ENCODE measurements around the gene CRACDL.
"Not testable (repeated sequence)": the region's sequence is repeated elsewhere in the genome, so short reads cannot be mapped to it uniquely, and the experiment has no call there.

Gene CRACDL

GRCh38 chr2:98907385-98907784, 28.6 kb downstream of the CRACDL start:
- DNase-seq (ENCODE audit: low read depth) = no peak
- H3K4me3 ChIP-seq (ENCODE audit: low read length) = no peak overlapping the region
- TF ChIP-seq, protein P1, sequence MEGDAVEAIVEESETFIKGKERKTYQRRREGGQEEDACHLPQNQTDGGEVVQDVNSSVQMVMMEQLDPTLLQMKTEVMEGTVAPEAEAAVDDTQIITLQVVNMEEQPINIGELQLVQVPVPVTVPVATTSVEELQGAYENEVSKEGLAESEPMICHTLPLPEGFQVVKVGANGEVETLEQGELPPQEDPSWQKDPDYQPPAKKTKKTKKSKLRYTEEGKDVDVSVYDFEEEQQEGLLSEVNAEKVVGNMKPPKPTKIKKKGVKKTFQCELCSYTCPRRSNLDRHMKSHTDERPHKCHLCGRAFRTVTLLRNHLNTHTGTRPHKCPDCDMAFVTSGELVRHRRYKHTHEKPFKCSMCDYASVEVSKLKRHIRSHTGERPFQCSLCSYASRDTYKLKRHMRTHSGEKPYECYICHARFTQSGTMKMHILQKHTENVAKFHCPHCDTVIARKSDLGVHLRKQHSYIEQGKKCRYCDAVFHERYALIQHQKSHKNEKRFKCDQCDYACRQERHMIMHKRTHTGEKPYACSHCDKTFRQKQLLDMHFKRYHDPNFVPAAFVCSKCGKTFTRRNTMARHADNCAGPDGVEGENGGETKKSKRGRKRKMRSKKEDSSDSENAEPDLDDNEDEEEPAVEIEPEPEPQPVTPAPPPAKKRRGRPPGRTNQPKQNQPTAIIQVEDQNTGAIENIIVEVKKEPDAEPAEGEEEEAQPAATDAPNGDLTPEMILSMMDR (conservative IDR thresholded peaks at IDR 0.05; ENCODE audit: low read depth, low read length) = no peak

DNA sequence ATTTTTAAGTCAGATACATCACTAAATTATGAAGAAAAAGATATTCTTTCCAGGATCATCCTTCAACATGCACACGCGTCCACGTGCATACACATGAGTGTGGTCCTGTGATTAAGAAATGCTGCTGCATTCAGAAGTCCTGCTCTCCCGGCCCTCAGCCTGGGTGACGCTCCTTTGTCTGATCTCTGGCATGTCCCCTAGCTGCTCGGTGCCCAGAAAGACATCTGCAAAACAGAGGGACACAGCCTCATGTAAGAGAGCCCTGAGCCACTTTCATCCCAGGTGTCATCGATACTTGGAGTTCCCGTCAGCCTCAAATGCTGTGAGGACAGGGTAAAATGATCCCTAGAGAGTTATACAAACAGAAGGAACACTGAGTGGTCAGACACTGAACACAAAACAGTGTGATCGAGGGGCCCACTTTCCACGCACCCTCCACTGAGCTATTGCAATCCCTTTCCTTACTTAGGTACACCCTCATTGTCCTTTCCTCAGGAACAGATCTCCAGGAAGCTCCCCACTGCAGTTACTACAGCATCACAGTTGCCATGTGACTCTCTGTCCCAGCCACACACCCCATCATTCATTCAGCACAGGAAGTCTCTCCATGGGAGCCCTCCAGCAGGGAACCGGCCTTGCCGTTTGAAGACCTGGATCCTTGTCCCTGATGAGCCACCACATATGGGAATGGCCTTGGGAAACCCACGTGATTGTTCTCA, 32.1 kb downstream of the CRACDL start:
- H3K4me3 ChIP-seq (ENCODE audit: low read length) = no peak overlapping the region
- TF ChIP-seq, protein P1 (conservative IDR thresholded peaks at IDR 0.05; ENCODE audit: low read depth, low read length) = no peak
- no peak for DNase-seq (ENCODE audit: low read depth)

GRCh38 chr2:98903064-98903355, 33.0 kb downstream of the CRACDL start:
- TF ChIP-seq, protein P1 (conservative IDR thresholded peaks at IDR 0.05; ENCODE audit: low read depth, low read length) = no peak
- H3K4me3 ChIP-seq (ENCODE audit: low read length) = no peak overlapping the region
- no peak for DNase-seq (ENCODE audit: low read depth)

- DNase-seq (ENCODE audit: low read depth) = no peak
- no peak overlapping the region for H3K4me3 ChIP-seq (ENCODE audit: low read length)
- TF ChIP-seq, protein P1 (conservative IDR thresholded peaks at IDR 0.05; ENCODE audit: low read depth, low read length) = no peak
Observed at GRCh38 chr2:98902209-98903063, 33.6 kb downstream of the CRACDL start.

GRCh38 chr2:98901702-98902101, 34.3 kb downstream of the CRACDL start:
- TF ChIP-seq, protein P1 (conservative IDR thresholded peaks at IDR 0.05; ENCODE audit: low read depth, low read length) = no peak
- DNase-seq (ENCODE audit: low read depth) = no peak
- H3K4me3 ChIP-seq (ENCODE audit: low read length) = no peak overlapping the region

GRCh38 chr2:98901291-98901690, 34.7 kb downstream of the CRACDL start:
- H3K4me3 ChIP-seq (ENCODE audit: low read length) = no peak overlapping the region
- TF ChIP-seq, protein P1 (conservative IDR thresholded peaks at IDR 0.05; ENCODE audit: low read depth, low read length) = no peak
- DNase-seq (ENCODE audit: low read depth) = no peak

DNA sequence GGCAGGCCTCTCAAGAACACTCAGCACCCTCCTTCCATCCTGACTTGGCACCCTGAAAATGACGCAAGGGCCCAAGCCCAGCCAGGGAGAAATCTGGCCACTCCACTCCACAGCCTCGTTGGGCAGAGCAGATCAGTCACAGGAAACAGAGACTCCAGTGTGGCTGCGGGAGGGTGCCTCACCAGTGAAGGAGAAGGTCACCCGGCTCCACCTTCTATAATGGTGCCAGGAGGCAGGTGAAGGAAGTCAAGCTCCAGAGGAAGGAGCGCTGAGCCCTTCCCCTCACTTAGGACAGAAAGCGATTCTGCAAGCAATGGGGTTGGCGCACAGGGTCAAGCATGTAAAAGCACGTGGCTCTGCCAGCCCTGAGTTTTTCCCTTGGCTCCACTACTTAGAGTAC, 35.3 kb downstream of the CRACDL start:
- DNase-seq (ENCODE audit: low read depth) = no peak
- TF ChIP-seq, protein P1 (conservative IDR thresholded peaks at IDR 0.05; ENCODE audit: low read depth, low read length) = no peak
- no peak overlapping the region for H3K4me3 ChIP-seq (ENCODE audit: low read length)

GRCh38 chr2:98899703-98900078, 36.3 kb downstream of the CRACDL start:
- H3K4me3 ChIP-seq (ENCODE audit: low read length); DNase-seq (ENCODE audit: low read depth): not testable (repeated sequence)
